Activated naive CD4-positive, alpha-beta T cell treated with anti-CD3 and anti-CD28 coated beads, Interleukin-2, amount 50 U/mL, for 72 hours (primary cell): ENCODE results near the gene GRID1. TPM values are rescaled to one million over a fixed set of nuclear protein-coding genes. Genes with fewer than 3 reads are reported as not detected.

ENCODE experiments used
- ATAC-seq, 2 donors: fragments of 150-1000 bp; cut with Tn5 transposase; 2 replicates each; pipeline ENCODE4 v1.10.0; 2021; ENCODE audit warnings: mild to moderate bottlenecking in 2 of 2, moderate library complexity in 2 of 2
- DNase-seq, 2 donors: peaks; one replicate each; pipeline ENCODE4 v3.0.0; 2021 to 2022; ENCODE audit warnings: low spot score in 2 of 2
- H3K27ac Mint-ChIP-seq, 2 donors: one replicate each; pipeline ENCODE4 v1.8.0; 2022; ENCODE audit warnings: mild to moderate bottlenecking in 2 of 2, mixed read lengths in 2 of 2
- H3K36me3 Mint-ChIP-seq, 2 donors: one replicate each; pipeline ENCODE4 v1.8.0; 2022; ENCODE audit warnings: mixed read lengths in 2 of 2
- H3K9me3 Mint-ChIP-seq, 2 donors: one replicate each; pipeline ENCODE4 v1.8.0; 2022; ENCODE audit warnings: mixed read lengths in 2 of 2
- total RNA-seq, 2 donors: library from RNA; stranded (reverse); gene quantifications; one replicate each; pipeline ENCODE4 v1.2.3, GENCODE V29; 2022

The GRID1 gene
- total RNA-seq, 2 donors from 2014 or later = not detected

GRCh38 chr10:85666102-85666501 lies 700.5 kb downstream of the GRID1 start:
- no peak overlapping the region for H3K27ac Mint-ChIP-seq

GRCh38 chr10:85665681-85666080 lies 700.9 kb downstream of the GRID1 start:
- Mint-ChIP-seq H3K36me3 (no peaks in the 10 kb centered on the region), H3K27ac (no peak overlapping the region), H3K9me3 (peaks cover under 1 to 1% of the 10 kb centered on the region in 2 donors)
- ATAC-seq (no peak), DNase-seq (no peak)

More at GRCh38 chr10:85666102-85666501, 700.5 kb downstream of the GRID1 start:
- no peak for DNase-seq
- ATAC-seq = peak in 1 of 2 donors; percentile 86
- no peaks in the 10 kb centered on the region for H3K36me3 Mint-ChIP-seq
- peaks cover 4 to 6% of the 10 kb centered on the region in 2 donors for H3K9me3 Mint-ChIP-seq

- DNase-seq (no peak), ATAC-seq (no peak)
- Mint-ChIP-seq H3K27ac (no peak overlapping the region), H3K9me3 (no peaks in the 10 kb centered on the region), H3K36me3 (no peaks in the 10 kb centered on the region)
Observed at GRCh38 chr10:85665078-85665477, 701.5 kb downstream of the GRID1 start.

- Mint-ChIP-seq H3K36me3 (no peaks in the 10 kb centered on the region), H3K27ac (no peak overlapping the region), H3K9me3 (no peaks in the 10 kb centered on the region)
- ATAC-seq (no peak), DNase-seq (no peak)
Observed at GRCh38 chr10:85661123-85661522, 705.5 kb downstream of the GRID1 start.

- Mint-ChIP-seq H3K9me3 (no peaks in the 10 kb centered on the region), H3K36me3 (no peaks in the 10 kb centered on the region), H3K27ac (no peak overlapping the region)
- ATAC-seq = no peak
- no peak for DNase-seq
Observed at GRCh38 chr10:85659331-85659730, 707.3 kb downstream of the GRID1 start.

GRCh38 chr10:85658518-85658917 lies 708.1 kb downstream of the GRID1 start:
- Mint-ChIP-seq H3K36me3 (no peaks in the 10 kb centered on the region), H3K9me3 (no peaks in the 10 kb centered on the region)

GRCh38 chr10:85657476-85658113 lies 709.0 kb downstream of the GRID1 start:
- H3K36me3 Mint-ChIP-seq = no peaks in the 10 kb centered on the region
- DNase-seq (no peak), ATAC-seq (no peak)
- no peak overlapping the region for H3K27ac Mint-ChIP-seq
- no peaks in the 10 kb centered on the region for H3K9me3 Mint-ChIP-seq

More at GRCh38 chr10:85658518-85658917, 708.1 kb downstream of the GRID1 start:
- no peak overlapping the region for H3K27ac Mint-ChIP-seq
- ATAC-seq = no peak
- DNase-seq = no peak

GRCh38 chr10:85655411-85655810 lies 711.2 kb downstream of the GRID1 start:
- Mint-ChIP-seq H3K9me3 (no peaks in the 10 kb centered on the region), H3K36me3 (no peaks in the 10 kb centered on the region), H3K27ac (no peak overlapping the region)
- no peak for DNase-seq
- no peak for ATAC-seq

- ATAC-seq (no peak), DNase-seq (no peak)
- Mint-ChIP-seq H3K36me3 (no peaks in the 10 kb centered on the region), H3K27ac (no peak overlapping the region), H3K9me3 (no peaks in the 10 kb centered on the region)
Observed at GRCh38 chr10:85651497-85651882, 715.1 kb downstream of the GRID1 start.

- H3K27ac Mint-ChIP-seq = no peak overlapping the region
- DNase-seq = no peak
- H3K9me3 Mint-ChIP-seq = no peaks in the 10 kb centered on the region
- no peaks in the 10 kb centered on the region for H3K36me3 Mint-ChIP-seq
- no peak for ATAC-seq
Observed at GRCh38 chr10:85650791-85651496, 715.7 kb downstream of the GRID1 start.

- DNase-seq = no peak
- ATAC-seq = no peak
- H3K9me3 Mint-ChIP-seq = no peaks in the 10 kb centered on the region
- no peaks in the 10 kb centered on the region for H3K36me3 Mint-ChIP-seq
- no peak overlapping the region for H3K27ac Mint-ChIP-seq
Observed at GRCh38 chr10:85649461-85649860, 717.1 kb downstream of the GRID1 start.

GRCh38 chr10:85648279-85648754 lies 718.3 kb downstream of the GRID1 start:
- H3K36me3 Mint-ChIP-seq = no peaks in the 10 kb centered on the region
- H3K9me3 Mint-ChIP-seq = no peaks in the 10 kb centered on the region
- DNase-seq (no peak), ATAC-seq (peak in 1 of 2 donors; percentile 26)
- H3K27ac Mint-ChIP-seq = peak overlapping the region in 1 of 2 donors; percentile 46

GRCh38 chr10:85647741-85648140 lies 718.9 kb downstream of the GRID1 start:
- no peak for ATAC-seq
- H3K9me3 Mint-ChIP-seq = no peaks in the 10 kb centered on the region
- H3K27ac Mint-ChIP-seq = no peak overlapping the region
- DNase-seq = no peak
- no peaks in the 10 kb centered on the region for H3K36me3 Mint-ChIP-seq

- Mint-ChIP-seq H3K9me3 (no peaks in the 10 kb centered on the region), H3K36me3 (no peaks in the 10 kb centered on the region), H3K27ac (no peak overlapping the region)
- no peak for ATAC-seq
- no peak for DNase-seq
Observed at GRCh38 chr10:85645926-85646711, 720.5 kb downstream of the GRID1 start.

- Mint-ChIP-seq H3K36me3 (no peaks in the 10 kb centered on the region), H3K9me3 (no peaks in the 10 kb centered on the region), H3K27ac (no peak overlapping the region)
- no peak for DNase-seq
- no peak for ATAC-seq
Observed at GRCh38 chr10:85645053-85645452, 721.5 kb downstream of the GRID1 start.

GRCh38 chr10:85643845-85644525 lies 722.6 kb downstream of the GRID1 start:
- ATAC-seq = no peak
- no peaks in the 10 kb centered on the region for H3K9me3 Mint-ChIP-seq

More at GRCh38 chr10:85643845-85644525, 722.6 kb downstream of the GRID1 start:
- no peak for DNase-seq
- no peaks in the 10 kb centered on the region for H3K36me3 Mint-ChIP-seq
- no peak overlapping the region for H3K27ac Mint-ChIP-seq
